Measurements from ENCODE around the gene DDAH1.
"Not testable (repeated sequence)": the region's sequence is repeated elsewhere in the genome, so short reads cannot be mapped to it uniquely, and the experiment has no call there.

DDAH1 gene

DNA sequence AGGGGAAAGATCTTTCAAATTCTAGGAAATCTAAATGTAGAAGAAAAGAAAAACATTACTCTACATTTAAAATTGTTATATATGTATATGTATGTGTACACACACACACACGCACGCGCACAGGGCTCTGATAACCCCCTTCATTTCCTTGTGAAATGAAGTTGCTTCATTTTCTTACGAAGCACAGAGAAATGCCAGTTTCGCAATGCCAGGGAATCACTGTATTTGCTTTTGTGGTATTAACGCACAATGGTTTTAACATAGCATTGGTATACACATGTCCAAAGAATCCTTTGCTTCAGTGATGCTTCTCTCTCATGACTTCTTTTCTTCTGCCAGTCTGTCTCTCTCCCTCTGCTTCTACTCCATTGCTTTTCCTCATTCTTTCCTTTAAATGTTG is 8.4 kb upstream of the DDAH1 start:
- no peak overlapping the region for H2BK5ac ChIP-seq (ENCODE audit: low read depth, low read length, poor library complexity)
- H2BK120ac ChIP-seq (ENCODE audit: insufficient read depth, low read length, poor library complexity): no peak overlapping the region
- no peak overlapping the region for H3K14ac ChIP-seq (ENCODE audit: low read length)
- no CpG with 5 or more reads among the region's 6 CpGs for WGBS (ENCODE audit: extremely low coverage, insufficient coverage, insufficient read length)
- no peak overlapping the region for H3K4me3 ChIP-seq (ENCODE audit: low read depth, low read length)
- H3K4me1 ChIP-seq (ENCODE audit: control insufficient read depth in 1 of 2, insufficient read depth in 2 of 2, low read length in 2 of 2): no peaks in the 10 kb centered on the region
- H3K23ac ChIP-seq (ENCODE audit: low read length): no peak overlapping the region
- H3K4me2 ChIP-seq (ENCODE audit: low read length): no peak overlapping the region
- H4K12ac ChIP-seq (ENCODE audit: low read depth, low read length): no peak overlapping the region
- no peak overlapping the region for H3K9ac ChIP-seq (ENCODE audit: low read length)
- no peak overlapping the region for H3K27ac ChIP-seq (ENCODE audit: low read depth, low read length)
- no peak overlapping the region for H4K8ac ChIP-seq (ENCODE audit: low read depth, low read length)
- H3K79me2 ChIP-seq (ENCODE audit: control insufficient read depth, insufficient read depth, low read length, poor library complexity): no peaks in the 10 kb centered on the region
- no peak overlapping the region for H2AFZ ChIP-seq (ENCODE audit: insufficient read depth, low read length, poor library complexity)
- H2AK5ac ChIP-seq (ENCODE audit: low read length): no peak overlapping the region
- no peak overlapping the region for H3K4ac ChIP-seq (ENCODE audit: low read depth, low read length)
- H3K36me3 ChIP-seq (ENCODE audit: control insufficient read depth in 1 of 2, insufficient read depth in 2 of 2, low read length in 2 of 2): no peaks in the 10 kb centered on the region
- H3K18ac ChIP-seq (ENCODE audit: low read length): no peak overlapping the region
- DNase-seq: peak in 1 of 2 donors; percentile 52
- no peaks in the 10 kb centered on the region for H3K79me1 ChIP-seq (ENCODE audit: low read length)
- no peaks in the 10 kb centered on the region for H3K9me3 ChIP-seq (ENCODE audit: insufficient read depth, low read depth, low read length)
- H4K91ac ChIP-seq (ENCODE audit: low read depth, low read length): no peak overlapping the region
- no peaks in the 10 kb centered on the region for H3K27me3 ChIP-seq (ENCODE audit: insufficient read depth, low read length)
- H2BK12ac ChIP-seq (ENCODE audit: low read length): no peak overlapping the region

DNA sequence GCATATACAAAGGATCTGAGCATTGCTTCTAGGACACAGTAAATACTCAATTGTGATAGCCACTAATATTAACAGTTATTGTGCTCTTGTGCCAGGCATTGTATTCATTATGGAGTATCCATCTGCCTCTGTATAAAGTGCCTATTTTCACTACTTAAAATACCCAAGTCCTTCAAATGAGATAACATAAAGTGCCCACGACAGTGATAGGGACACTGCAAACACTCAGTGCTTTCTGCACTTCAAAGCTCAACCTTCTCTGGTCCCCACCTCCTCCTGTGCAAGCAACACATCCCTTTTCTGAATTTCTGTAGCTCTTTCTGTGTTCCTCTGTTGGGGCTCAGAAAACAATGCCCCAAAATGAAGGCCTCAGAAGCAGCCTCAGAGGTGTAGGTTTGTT is 6.6 kb upstream of the DDAH1 start:
- H4K8ac ChIP-seq (ENCODE audit: low read depth, low read length): no peak overlapping the region
- no peak for DNase-seq
- no peak overlapping the region for H3K4ac ChIP-seq (ENCODE audit: low read depth, low read length)
- no peak overlapping the region for H3K14ac ChIP-seq (ENCODE audit: low read length)
- H4K91ac ChIP-seq (ENCODE audit: low read depth, low read length): no peak overlapping the region
- no peaks in the 10 kb centered on the region for H3K4me1 ChIP-seq (ENCODE audit: control insufficient read depth in 1 of 2, insufficient read depth in 2 of 2, low read length in 2 of 2)
- no peaks in the 10 kb centered on the region for H3K79me1 ChIP-seq (ENCODE audit: low read length)
- H2BK120ac ChIP-seq (ENCODE audit: insufficient read depth, low read length, poor library complexity): no peak overlapping the region
- H2AK5ac ChIP-seq (ENCODE audit: low read length): no peak overlapping the region
- H3K23ac ChIP-seq (ENCODE audit: low read length): no peak overlapping the region
- H3K18ac ChIP-seq (ENCODE audit: low read length): no peak overlapping the region
- no peak overlapping the region for H3K27ac ChIP-seq (ENCODE audit: low read depth, low read length)
- no peak overlapping the region for H3K9ac ChIP-seq (ENCODE audit: low read length)
- WGBS (ENCODE audit: extremely low coverage, insufficient coverage, insufficient read length): no CpG with 5 or more reads among the region's 1 CpG
- H3K4me3 ChIP-seq (ENCODE audit: low read depth, low read length): no peak overlapping the region
- H3K79me2 ChIP-seq (ENCODE audit: control insufficient read depth, insufficient read depth, low read length, poor library complexity): no peaks in the 10 kb centered on the region
- H3K36me3 ChIP-seq (ENCODE audit: control insufficient read depth in 1 of 2, insufficient read depth in 2 of 2, low read length in 2 of 2): no peaks in the 10 kb centered on the region
- no peak overlapping the region for H2AFZ ChIP-seq (ENCODE audit: insufficient read depth, low read length, poor library complexity)
- no peaks in the 10 kb centered on the region for H3K9me3 ChIP-seq (ENCODE audit: insufficient read depth, low read depth, low read length)
- H3K27me3 ChIP-seq (ENCODE audit: insufficient read depth, low read length): no peaks in the 10 kb centered on the region
- H2BK5ac ChIP-seq (ENCODE audit: low read depth, low read length, poor library complexity): no peak overlapping the region
- no peak overlapping the region for H2BK12ac ChIP-seq (ENCODE audit: low read length)
- H4K12ac ChIP-seq (ENCODE audit: low read depth, low read length): no peak overlapping the region
- H3K4me2 ChIP-seq (ENCODE audit: low read length): no peak overlapping the region

DNA sequence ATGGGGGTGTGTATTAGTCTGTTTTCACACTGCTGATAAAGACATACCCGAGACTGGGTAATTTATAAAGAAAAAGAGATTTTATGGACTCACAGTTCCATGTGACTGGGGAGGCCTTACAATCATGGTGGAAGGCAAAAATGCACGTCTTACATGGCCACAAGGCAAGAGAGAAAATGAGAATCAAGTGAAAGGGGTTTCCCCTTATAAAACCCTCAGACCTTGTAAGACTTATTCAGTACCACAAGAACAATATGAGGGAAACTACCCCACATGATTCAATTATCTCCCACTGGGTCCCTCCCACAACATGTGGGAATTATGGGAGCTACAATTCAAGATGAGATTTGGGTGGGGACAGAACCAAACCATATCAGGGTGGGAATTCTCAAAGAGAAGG is 5.2 kb upstream of the DDAH1 start:
- H2BK12ac ChIP-seq (ENCODE audit: low read length); H3K4me1 ChIP-seq (ENCODE audit: control insufficient read depth in 1 of 2, insufficient read depth in 2 of 2, low read length in 2 of 2); H3K9ac ChIP-seq (ENCODE audit: low read length); DNase-seq; H2AK5ac ChIP-seq (ENCODE audit: low read length); H3K4me2 ChIP-seq (ENCODE audit: low read length); H3K4me3 ChIP-seq (ENCODE audit: low read depth, low read length); H2BK5ac ChIP-seq (ENCODE audit: low read depth, low read length, poor library complexity); H3K23ac ChIP-seq (ENCODE audit: low read length); H4K12ac ChIP-seq (ENCODE audit: low read depth, low read length); H3K9me3 ChIP-seq (ENCODE audit: insufficient read depth, low read depth, low read length); H4K91ac ChIP-seq (ENCODE audit: low read depth, low read length); H3K27ac ChIP-seq (ENCODE audit: low read depth, low read length); H4K8ac ChIP-seq (ENCODE audit: low read depth, low read length); H3K18ac ChIP-seq (ENCODE audit: low read length); H3K14ac ChIP-seq (ENCODE audit: low read length); H3K36me3 ChIP-seq (ENCODE audit: control insufficient read depth in 1 of 2, insufficient read depth in 2 of 2, low read length in 2 of 2); H3K4ac ChIP-seq (ENCODE audit: low read depth, low read length); H3K79me1 ChIP-seq (ENCODE audit: low read length); H3K79me2 ChIP-seq (ENCODE audit: control insufficient read depth, insufficient read depth, low read length, poor library complexity); H2BK120ac ChIP-seq (ENCODE audit: insufficient read depth, low read length, poor library complexity); H3K27me3 ChIP-seq (ENCODE audit: insufficient read depth, low read length); H2AFZ ChIP-seq (ENCODE audit: insufficient read depth, low read length, poor library complexity): not testable (repeated sequence)
- no CpG with 5 or more reads among the region's 2 CpGs for WGBS (ENCODE audit: extremely low coverage, insufficient coverage, insufficient read length)

DNA sequence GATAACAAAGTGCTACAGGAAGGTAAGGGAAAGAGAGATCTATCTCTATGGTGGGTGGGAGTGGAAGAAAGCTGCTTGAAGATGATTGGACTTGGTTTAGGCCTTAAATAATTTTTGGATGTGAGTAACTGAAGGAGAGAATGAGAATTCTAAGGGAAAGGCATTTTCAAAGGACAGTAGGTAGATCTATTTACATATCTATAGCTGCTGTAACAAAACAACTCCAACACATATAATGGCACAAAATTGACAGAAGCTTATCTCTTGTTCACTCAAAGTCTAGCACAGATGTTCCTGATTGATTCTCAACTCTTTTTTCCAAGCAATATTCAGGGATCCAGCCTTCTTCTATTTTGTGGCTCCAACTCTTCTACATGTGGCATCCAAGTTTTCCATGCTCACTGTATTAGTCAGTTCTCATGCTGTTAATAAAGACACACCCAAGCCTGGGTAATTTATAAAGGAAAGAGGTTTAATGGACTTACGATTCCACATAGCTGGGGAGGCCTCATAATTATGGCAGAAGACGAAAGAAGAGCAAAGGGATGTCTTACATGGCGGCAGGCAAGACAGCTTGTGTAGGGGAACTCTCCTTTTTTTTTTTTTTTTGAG is 3.1 kb upstream of the DDAH1 start:
- peaks cover 3% of the 10 kb centered on the region for H3K27me3 ChIP-seq (ENCODE audit: insufficient read depth, low read length)
- H3K4me3 ChIP-seq (ENCODE audit: low read depth, low read length): no peak overlapping the region
- WGBS (ENCODE audit: extremely low coverage, insufficient coverage, insufficient read length): no CpG with 5 or more reads among the region's 3 CpGs
- no peak for DNase-seq
- no peak overlapping the region for H4K12ac ChIP-seq (ENCODE audit: low read depth, low read length)
- no peak overlapping the region for H3K9ac ChIP-seq (ENCODE audit: low read length)
- H2AFZ ChIP-seq (ENCODE audit: insufficient read depth, low read length, poor library complexity): no peak overlapping the region
- H4K8ac ChIP-seq (ENCODE audit: low read depth, low read length): no peak overlapping the region
- H3K14ac ChIP-seq (ENCODE audit: low read length): no peak overlapping the region
- no peaks in the 10 kb centered on the region for H3K4me1 ChIP-seq (ENCODE audit: control insufficient read depth in 1 of 2, insufficient read depth in 2 of 2, low read length in 2 of 2)
- peaks cover 4% of the 10 kb centered on the region for H3K79me1 ChIP-seq (ENCODE audit: low read length)
- no peak overlapping the region for H2AK5ac ChIP-seq (ENCODE audit: low read length)
- H3K9me3 ChIP-seq (ENCODE audit: insufficient read depth, low read depth, low read length): no peaks in the 10 kb centered on the region
- no peak overlapping the region for H3K27ac ChIP-seq (ENCODE audit: low read depth, low read length)
- H3K18ac ChIP-seq (ENCODE audit: low read length): no peak overlapping the region
- H3K79me2 ChIP-seq (ENCODE audit: control insufficient read depth, insufficient read depth, low read length, poor library complexity): no peaks in the 10 kb centered on the region
- no peaks in the 10 kb centered on the region for H3K36me3 ChIP-seq (ENCODE audit: control insufficient read depth in 1 of 2, insufficient read depth in 2 of 2, low read length in 2 of 2)
- H3K4ac ChIP-seq (ENCODE audit: low read depth, low read length): no peak overlapping the region
- no peak overlapping the region for H2BK5ac ChIP-seq (ENCODE audit: low read depth, low read length, poor library complexity)
- H3K4me2 ChIP-seq (ENCODE audit: low read length): no peak overlapping the region
- H2BK12ac ChIP-seq (ENCODE audit: low read length): no peak overlapping the region
- no peak overlapping the region for H4K91ac ChIP-seq (ENCODE audit: low read depth, low read length)
- no peak overlapping the region for H3K23ac ChIP-seq (ENCODE audit: low read length)
- H2BK120ac ChIP-seq (ENCODE audit: insufficient read depth, low read length, poor library complexity): no peak overlapping the region

Measured in trophoblast cell (in vitro differentiated cells and primary cell).